Esophagus squamous epithelium (tissue), 4 donors: ENCODE measurements around the gene DDX39B.

ENCODE experiments used
- POLR2A ChIP-seq, 4 donors: fragments of 450-650 bp; IDR thresholded peaks; one replicate each; pipeline ENCODE4 v1.6.1; 2017; ENCODE audit warnings: antibody characterized with exemption in 4 of 4, mild to moderate bottlenecking in 4 of 4, moderate library complexity in 3 of 4
- TF ChIP-seq, protein P1 (sequence below), 6 experiments: fragments of 450-650 bp in 4 of 6; fragments of 200-600 bp in 2 of 6; sonication (generic) in 2 of 6; IDR thresholded peaks; one replicate each; pipeline ENCODE4 v1.5.1; 2016 to 2019; ENCODE audit warnings: antibody characterized with exemption in 6 of 6, mild to moderate bottlenecking in 4 of 6, moderate library complexity in 4 of 6

DNA sequence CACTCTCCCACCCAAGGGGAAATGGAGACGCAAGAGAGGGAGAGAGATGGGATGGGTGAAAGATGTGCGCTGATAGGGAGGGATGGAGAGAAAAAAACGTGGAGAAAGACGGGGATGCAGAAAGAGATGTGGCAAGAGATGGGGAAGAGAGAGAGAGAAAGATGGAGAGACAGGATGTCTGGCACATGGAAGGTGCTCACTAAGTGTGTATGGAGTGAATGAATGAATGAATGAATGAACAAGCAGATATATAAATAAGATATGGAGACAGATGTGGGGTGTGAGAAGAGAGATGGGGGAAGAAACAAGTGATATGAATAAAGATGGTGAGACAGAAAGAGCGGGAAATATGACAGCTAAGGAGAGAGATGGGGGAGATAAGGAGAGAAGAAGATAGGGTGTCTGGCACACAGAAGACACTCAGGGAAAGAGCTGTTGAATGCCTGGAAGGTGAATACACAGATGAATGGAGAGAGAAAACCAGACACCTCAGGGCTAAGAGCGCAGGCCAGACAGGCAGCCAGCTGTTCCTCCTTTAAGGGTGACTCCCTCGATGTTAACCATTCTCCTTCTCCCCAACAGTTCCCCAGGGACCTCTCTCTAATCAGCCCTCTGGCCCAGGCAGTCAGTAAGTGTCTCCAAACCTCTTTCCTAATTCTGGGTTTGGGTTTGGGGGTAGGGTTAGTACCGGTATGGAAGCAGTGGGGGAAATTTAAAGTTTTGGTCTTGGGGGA, 34.3 kb upstream of the DDX39B start:
- TF ChIP-seq, protein P1, sequence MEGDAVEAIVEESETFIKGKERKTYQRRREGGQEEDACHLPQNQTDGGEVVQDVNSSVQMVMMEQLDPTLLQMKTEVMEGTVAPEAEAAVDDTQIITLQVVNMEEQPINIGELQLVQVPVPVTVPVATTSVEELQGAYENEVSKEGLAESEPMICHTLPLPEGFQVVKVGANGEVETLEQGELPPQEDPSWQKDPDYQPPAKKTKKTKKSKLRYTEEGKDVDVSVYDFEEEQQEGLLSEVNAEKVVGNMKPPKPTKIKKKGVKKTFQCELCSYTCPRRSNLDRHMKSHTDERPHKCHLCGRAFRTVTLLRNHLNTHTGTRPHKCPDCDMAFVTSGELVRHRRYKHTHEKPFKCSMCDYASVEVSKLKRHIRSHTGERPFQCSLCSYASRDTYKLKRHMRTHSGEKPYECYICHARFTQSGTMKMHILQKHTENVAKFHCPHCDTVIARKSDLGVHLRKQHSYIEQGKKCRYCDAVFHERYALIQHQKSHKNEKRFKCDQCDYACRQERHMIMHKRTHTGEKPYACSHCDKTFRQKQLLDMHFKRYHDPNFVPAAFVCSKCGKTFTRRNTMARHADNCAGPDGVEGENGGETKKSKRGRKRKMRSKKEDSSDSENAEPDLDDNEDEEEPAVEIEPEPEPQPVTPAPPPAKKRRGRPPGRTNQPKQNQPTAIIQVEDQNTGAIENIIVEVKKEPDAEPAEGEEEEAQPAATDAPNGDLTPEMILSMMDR (IDR thresholded peaks at IDR 0.05) = no peak
- no peak for TF ChIP-seq POLR2A (IDR thresholded peaks at IDR 0.05)
